SK-N-SH (cell line): Measurements from ENCODE around the gene KLHL20. TPM values are rescaled to one million over a fixed set of nuclear protein-coding genes. Genes with fewer than 3 reads are reported as not detected.
"Not testable (repeated sequence)": the region's sequence is repeated elsewhere in the genome, so short reads cannot be mapped to it uniquely, and the experiment has no call there.

Source experiments
- CTCF ChIA-PET: fragments of 300-600, 350-600 bp; formaldehyde crosslinking; extraction: SDS; loops from one replicate; lab custom pipeline; 2021; lab: Yijun Ruan, JAX
- POLR2A ChIA-PET: fragments of 350-600 bp; sonication (Branson Sonifier 250); formaldehyde crosslinking; extraction: SDS; loops from one replicate; lab custom pipeline; 2020; ENCODE audit warnings: antibody characterized with exemption, inconsistent platforms; lab: Yijun Ruan, JAX
- DNase-seq: peaks from one replicate; pipeline ENCODE4 v3.0.0; 2012
- H2AFZ ChIP-seq: fragments of 200-600 bp; sonication (generic); 2 replicates; pipeline ENCODE4 v1.8.1; 2016; ENCODE audit warnings: antibody characterized with exemption, mild to moderate bottlenecking, low read depth
- H3F3A ChIP-seq: fragments of 200-600 bp; sonication (generic); replicated peaks from 2 replicates; pipeline ENCODE3; 2016; ENCODE audit warnings: antibody characterized with exemption, mild to moderate bottlenecking; ENCODE audit not compliant: insufficient read depth
- H3K27ac ChIP-seq, 2 experiments: fragments of 200-500 bp in 1 of 2; fragments of 200-600 bp in 1 of 2; sonication (Bioruptor generic) in 1 of 2; sonication (generic), shearing (Covaris generic) in 1 of 2; 2 replicates each; pipeline versions ENCODE4 v1.5.1 to v1.6.1; 2014 to 2016; ENCODE audit warnings: low read depth in 2 of 2, inconsistent platforms in 1 of 2, low read length in 1 of 2, mild to moderate bottlenecking in 1 of 2, mixed read lengths in 1 of 2
- H3K27me3 ChIP-seq: fragments of 200-600 bp; sonication (generic), shearing (Covaris generic); 2 replicates; pipeline ENCODE4 v1.6.1; 2016; ENCODE audit warnings: mixed run types; ENCODE audit not compliant: insufficient read depth
- H3K36me3 ChIP-seq, 2 experiments: fragments of 200-500 bp in 1 of 2; fragments of 200-600 bp in 1 of 2; sonication (Bioruptor generic) in 1 of 2; sonication (generic) in 1 of 2; replicated peaks in 1 of 2; 2 replicates each; pipeline versions ENCODE3 to v1.5.1; 2014 to 2016; ENCODE audit warnings: low read length in 1 of 2, mild to moderate bottlenecking in 1 of 2; ENCODE audit not compliant: insufficient read depth in 2 of 2, control insufficient read depth in 1 of 2
- H3K4me1 ChIP-seq, 2 experiments: fragments of 200-500 bp in 1 of 2; fragments of 200-600 bp in 1 of 2; sonication (Bioruptor generic) in 1 of 2; sonication (generic), shearing (Covaris generic) in 1 of 2; 2 replicates each; pipeline versions ENCODE4 v1.5.1 to v1.6.1; 2014 to 2016; ENCODE audit warnings: low read depth in 1 of 2, low read length in 1 of 2, mixed run types in 1 of 2; ENCODE audit not compliant: insufficient read depth in 2 of 2, control insufficient read depth in 1 of 2
- H3K4me2 ChIP-seq: fragments of 200-600 bp; sonication (generic), shearing (Covaris generic); 2 replicates; pipeline ENCODE4 v1.6.1; 2017; ENCODE audit warnings: mixed run types
- H3K4me3 ChIP-seq, 2 experiments: fragments of 200-500 bp in 1 of 2; fragments of 200-600 bp in 1 of 2; sonication (Bioruptor generic) in 1 of 2; sonication (generic), shearing (Covaris generic) in 1 of 2; 2 replicates each; pipeline versions ENCODE4 v1.5.1 to v1.8.1; 2014 to 2016; ENCODE audit warnings: low read depth in 2 of 2, inconsistent platforms in 1 of 2, low read length in 1 of 2, mild to moderate bottlenecking in 1 of 2, mixed read lengths in 1 of 2, moderate library complexity in 1 of 2
- H3K79me2 ChIP-seq: fragments of 200-600 bp; sonication (generic); 2 replicates; pipeline ENCODE4 v1.8.1; 2017; ENCODE audit warnings: mild to moderate bottlenecking; ENCODE audit not compliant: insufficient read depth
- H3K9ac ChIP-seq: fragments of 200-600 bp; sonication (generic); 2 replicates; pipeline ENCODE4 v1.6.1; 2017; ENCODE audit warnings: mixed run types
- H3K9me2 ChIP-seq: fragments of 200-600 bp; sonication (generic); 2 replicates; pipeline ENCODE4 v1.6.1; 2017; ENCODE audit warnings: mixed run types
- H3K9me3 ChIP-seq: fragments of 200-600 bp; sonication (generic); 2 replicates; pipeline ENCODE4 v1.6.1; 2017; ENCODE audit warnings: mixed run types, mild to moderate bottlenecking, moderate library complexity
- H4K20me1 ChIP-seq: fragments of 200-600 bp; sonication (generic); 2 replicates; pipeline ENCODE4 v1.6.1; 2017; ENCODE audit warnings: mild to moderate bottlenecking, mixed run types; ENCODE audit not compliant: insufficient read depth
- CHD2 ChIP-seq: fragments of 150-350 bp; IDR thresholded peaks from 2 replicates; pipeline ENCODE4 v1.6.1; 2018; ENCODE audit warnings: low read length; ENCODE audit not compliant: partially characterized antibody
- EP300 ChIP-seq, 2 experiments: IDR thresholded peaks; 2 replicates each; pipeline versions ENCODE4 v1.4.0 to v1.6.1; 2012; ENCODE audit warnings: borderline replicate concordance in 1 of 2, low read depth in 1 of 2, low read length in 1 of 2
- FOXJ3 ChIP-seq: sonication (generic); formaldehyde crosslinking; IDR thresholded peaks from 2 replicates; pipeline ENCODE4 v1.5.1; 2020; ENCODE audit warnings: mild to moderate bottlenecking, missing genetic modification reagents
- FOXM1 ChIP-seq: IDR thresholded peaks from 2 replicates; pipeline ENCODE4 v1.4.0; 2012; ENCODE audit warnings: low read depth, mild to moderate bottlenecking
- MEF2A ChIP-seq: IDR thresholded peaks from 2 replicates; pipeline ENCODE4 v1.4.0; 2012; ENCODE audit warnings: low read depth, borderline replicate concordance
- MXI1 ChIP-seq: IDR thresholded peaks from 2 replicates; pipeline ENCODE4 v1.6.1; 2012; ENCODE audit warnings: mild to moderate bottlenecking, low read depth, low read length, improper control_type of control experiment
- NFIC ChIP-seq: IDR thresholded peaks from 2 replicates; pipeline ENCODE4 v1.4.0; 2012; ENCODE audit warnings: borderline replicate concordance
- PBX3 ChIP-seq: IDR thresholded peaks from 2 replicates; pipeline ENCODE4; 2012
- RAD21 ChIP-seq: IDR thresholded peaks from 2 replicates; pipeline ENCODE4 v1.6.1; 2012; ENCODE audit warnings: mild to moderate bottlenecking, low read length
- SIN3A ChIP-seq: IDR thresholded peaks from 2 replicates; pipeline ENCODE4 v1.6.1; 2012; ENCODE audit warnings: low read depth, mild to moderate bottlenecking, low read length, moderate library complexity, borderline replicate concordance
- SMC3 ChIP-seq: IDR thresholded peaks from 2 replicates; pipeline ENCODE4 v1.6.1; 2012; ENCODE audit warnings: low read depth, low read length, improper control_type of control experiment
- TEAD4 ChIP-seq: IDR thresholded peaks from 2 replicates; pipeline ENCODE4 v1.4.0; 2012; ENCODE audit warnings: mild to moderate bottlenecking, borderline replicate concordance; ENCODE audit not compliant: insufficient read depth
- USF1 ChIP-seq: IDR thresholded peaks from 2 replicates; pipeline ENCODE4 v1.4.0; 2012; ENCODE audit warnings: low read depth, borderline replicate concordance
- ZBTB33 ChIP-seq: IDR thresholded peaks from 2 replicates; pipeline ENCODE4 v1.4.0; 2012; ENCODE audit warnings: low read depth, borderline replicate concordance
- WGBS: methylation state at CpG from one replicate; pipeline ENCODE4 v1.1.6; 2017; ENCODE audit warnings: low lambda C conversion rate; 5-methylcytosine and 5-hydroxymethylcytosine counted together
- polyA plus RNA-seq, 3 experiments: library from polyadenylated mRNA; depleted of rRNA; stranded (reverse); fragments of >200 nt; gene quantifications; 2 replicates each; pipeline ENCODE4 v1.2.3, GENCODE V29; 2012

The KLHL20 gene
- polyA plus RNA-seq, 1 of the 3 experiments (the other 2 are of a cell fraction): 14.0 TPM

GRCh38 chr1:173715538-173715844, 710 bp downstream of the KLHL20 start:
- H3K9ac ChIP-seq: peak overlapping the region; percentile 72
- ChIA-PET CTCF (interaction anchor here (1.2 to 2.3 kb wide), 4 partner anchors 11 to 284 kb away, joined by 3 to 5 read pairs (median 4); partner anchors contain the start of genes CENPL and DARS2), POLR2A (interaction anchor here (1.6 kb wide), 1 partner anchor 153 kb away, joined by 5 read pairs; the partner anchor contains the start of genes GAS5 and ZBTB37)
- no peaks in the 10 kb centered on the region for H3K9me2 ChIP-seq
- 2% methylated on average over 8 of the region's 8 CpGs for WGBS
- no peaks in the 10 kb centered on the region for H4K20me1 ChIP-seq
- peaks cover 4 to 15% of the 10 kb centered on the region in 2 experiments for H3K36me3 ChIP-seq
- peaks cover 5 to 15% of the 10 kb centered on the region in 2 experiments; a peak in 1 of 4 replicates for H3K4me1 ChIP-seq
- peak overlapping the region; percentile 83 for H3K4me2 ChIP-seq
- peak overlapping the region; percentile 90 to 98 for H3K4me3 ChIP-seq
- no peak for TF ChIP-seq CHD2
- 0 out of 2 replicates have a peak, but pooled peaks have one; percentile 31 for TF ChIP-seq SIN3A
- peak overlapping the region; percentile 87 for H2AFZ ChIP-seq
- peaks cover 50% of the 10 kb centered on the region for H3K79me2 ChIP-seq
- H3K9me3 ChIP-seq: no peaks in the 10 kb centered on the region
- H3K27me3 ChIP-seq: peaks cover 6% of the 10 kb centered on the region; the same call in 1 of the 2 replicates
- no peak for DNase-seq
- H3F3A ChIP-seq: peaks cover 13% of the 10 kb centered on the region
- peak overlapping the region; percentile 78 to 91; a peak in 3 of 4 replicates for H3K27ac ChIP-seq

- Histone ChIP-seq H3K4me2 (0 out of 2 replicates have a peak overlapping the region, but pooled peaks have one; percentile 83), H3K9ac (no peak overlapping the region), H2AFZ (no peak overlapping the region), H3K27ac (no peak overlapping the region), H3K9me3 (no peaks in the 10 kb centered on the region), H3K4me1 (peaks cover 5 to 15% of the 10 kb centered on the region in 2 experiments; a peak in 1 of 4 replicates), H3F3A (peaks cover 13% of the 10 kb centered on the region), H3K4me3 (no peak overlapping the region), H3K9me2 (no peaks in the 10 kb centered on the region), H3K36me3 (peaks cover 4 to 15% of the 10 kb centered on the region in 2 experiments), H3K79me2 (peaks cover 60% of the 10 kb centered on the region), H3K27me3 (no peaks in the 10 kb centered on the region), H4K20me1 (no peaks in the 10 kb centered on the region)
- CTCF ChIA-PET: no interaction called here
- POLR2A ChIA-PET: no interaction called here
- TF ChIP-seq USF1: no peak
- TF ChIP-seq TEAD4: no peak
- TF ChIP-seq SIN3A: no peak
- no peak for TF ChIP-seq RAD21
- TF ChIP-seq ZBTB33: no peak
- no peak for TF ChIP-seq MEF2A
- TF ChIP-seq FOXM1: no peak
- no peak for TF ChIP-seq FOXJ3
- TF ChIP-seq EP300 (IDR thresholded peaks at IDR 0.05; ENCODE audit: borderline replicate concordance in 1 of 2, low read depth in 1 of 2, low read length in 1 of 2): no peak
- TF ChIP-seq MXI1: no peak
- TF ChIP-seq SMC3: no peak
- TF ChIP-seq NFIC: no peak
- no peak for TF ChIP-seq PBX3
- DNase-seq: no peak
- 80% methylated on average over 2 of the region's 2 CpGs for WGBS
Observed at GRCh38 chr1:173717238-173717637, 2.5 kb downstream of the KLHL20 start.

- H3K9me2 ChIP-seq, CTCF ChIA-PET, H3K4me2 ChIP-seq, DNase-seq, H2AFZ ChIP-seq, H3K4me3 ChIP-seq, H3K9me3 ChIP-seq, H3K9ac ChIP-seq, H3K27me3 ChIP-seq, POLR2A ChIA-PET, H4K20me1 ChIP-seq, H3K27ac ChIP-seq, H3F3A ChIP-seq, H3K4me1 ChIP-seq, H3K79me2 ChIP-seq: not testable (repeated sequence)
- 92% methylated on average over 1 of the region's 1 CpG for WGBS
- peaks cover 12 to 27% of the 10 kb centered on the region in 2 experiments for H3K36me3 ChIP-seq
Observed at GRCh38 chr1:173731331-173731730, 16.6 kb downstream of the KLHL20 start.
